GM21786 (cell line): Measurements from ENCODE around the gene ECE2.
"Not testable (repeated sequence)": the region's sequence is repeated elsewhere in the genome, so short reads cannot be mapped to it uniquely, and the experiment has no call there.

Experiments used
- ATAC-seq: cut with Tn5 transposase; IDR thresholded peaks from one replicate; pipeline ENCODE4 v1.9.1; 2021; ENCODE audit not compliant: unreplicated experiment

Gene ECE2

GRCh38 chr3:184335661-184336546 lies 60.1 kb downstream of the ECE2 start:
- peak; percentile 76 for ATAC-seq

- ATAC-seq = no peak
Observed at GRCh38 chr3:184336547-184337398, 61.0 kb downstream of the ECE2 start.

- no peak for ATAC-seq
Observed at GRCh38 chr3:184337399-184337714, 61.5 kb downstream of the ECE2 start, which contains the start of gene FAM131A. TSS of gene FAM131A (plus strand) at chr3:184337600. CDS start at chr3:184337631, 31 bp downstream.

GRCh38 chr3:184337981-184338380 lies 62.2 kb downstream of the ECE2 start:
- ATAC-seq = no peak

GRCh38 chr3:184338511-184338945 lies 62.7 kb downstream of the ECE2 start:
- no peak for ATAC-seq

GRCh38 chr3:184339001-184339400 lies 63.2 kb downstream of the ECE2 start:
- ATAC-seq = no peak

- ATAC-seq = not testable (repeated sequence)
Observed at GRCh38 chr3:184339451-184340135, 63.8 kb downstream of the ECE2 start.

- ATAC-seq = no peak
Observed at GRCh38 chr3:184341925-184342324, 66.1 kb downstream of the ECE2 start.
